ENCODE data around the gene ATP8B4.
"Not testable (repeated sequence)": the region's sequence is repeated elsewhere in the genome, so short reads cannot be mapped to it uniquely, and the experiment has no call there.

ATP8B4 gene

GRCh38 chr15:50119063-50120040 is at the start of gene ATP8B4:
Gene ATP8B4 (minus strand): TSS chr15:50119233. CDS start chr15:50106966, 12,267 bp downstream.
- TF ChIP-seq GATA1 (IDR thresholded peaks at IDR 0.05; ENCODE audit: low read depth, low read length): no peak
- no peak for TF ChIP-seq POLR2A (IDR thresholded peaks at IDR 0.05; ENCODE audit: low read length)
- no peak for DNase-seq

- no peak for DNase-seq
- TF ChIP-seq GATA1 (IDR thresholded peaks at IDR 0.05; ENCODE audit: low read depth, low read length): no peak
- no peak for TF ChIP-seq POLR2A (IDR thresholded peaks at IDR 0.05; ENCODE audit: low read length)
These were observed 49.3 kb upstream of the ATP8B4 start for GRCh38 chr15:50168379-50168778.

- TF ChIP-seq POLR2A (IDR thresholded peaks at IDR 0.05; ENCODE audit: low read length): no peak
- TF ChIP-seq GATA1 (IDR thresholded peaks at IDR 0.05; ENCODE audit: low read depth, low read length): no peak
- no peak for DNase-seq
These were observed 48.1 kb upstream of the ATP8B4 start for GRCh38 chr15:50167110-50167509.

- TF ChIP-seq POLR2A (IDR thresholded peaks at IDR 0.05; ENCODE audit: low read length) (no peak), GATA1 (IDR thresholded peaks at IDR 0.05; ENCODE audit: low read depth, low read length) (no peak)
- DNase-seq: no peak
These were observed 47.2 kb upstream of the ATP8B4 start for GRCh38 chr15:50166216-50166615.

GRCh38 chr15:50164458-50164857 is 45.4 kb upstream of the ATP8B4 start:
- no peak for DNase-seq
- TF ChIP-seq GATA1 (IDR thresholded peaks at IDR 0.05; ENCODE audit: low read depth, low read length) (no peak), POLR2A (IDR thresholded peaks at IDR 0.05; ENCODE audit: low read length) (no peak)

GRCh38 chr15:50163719-50164410 is 44.8 kb upstream of the ATP8B4 start:
- no peak for DNase-seq
- TF ChIP-seq POLR2A (IDR thresholded peaks at IDR 0.05; ENCODE audit: low read length) (no peak), GATA1 (IDR thresholded peaks at IDR 0.05; ENCODE audit: low read depth, low read length) (no peak)

GRCh38 chr15:50162969-50163718 is 44.1 kb upstream of the ATP8B4 start:
- TF ChIP-seq GATA1 (IDR thresholded peaks at IDR 0.05; ENCODE audit: low read depth, low read length) (no peak), POLR2A (IDR thresholded peaks at IDR 0.05; ENCODE audit: low read length) (no peak)
- DNase-seq: no peak

- DNase-seq: not testable (repeated sequence)
These were observed 39.2 kb upstream of the ATP8B4 start for GRCh38 chr15:50158236-50158635.

GRCh38 chr15:50151476-50151875 is 32.4 kb upstream of the ATP8B4 start:
- no peak for DNase-seq
- TF ChIP-seq POLR2A (IDR thresholded peaks at IDR 0.05; ENCODE audit: low read length): no peak
- no peak for TF ChIP-seq GATA1 (IDR thresholded peaks at IDR 0.05; ENCODE audit: low read depth, low read length)

GRCh38 chr15:50150851-50151250 is 31.8 kb upstream of the ATP8B4 start:
- DNase-seq: no peak
- TF ChIP-seq POLR2A (IDR thresholded peaks at IDR 0.05; ENCODE audit: low read length) (no peak), GATA1 (IDR thresholded peaks at IDR 0.05; ENCODE audit: low read depth, low read length) (no peak)

- no peak for TF ChIP-seq GATA1 (IDR thresholded peaks at IDR 0.05; ENCODE audit: low read depth, low read length)
- no peak for TF ChIP-seq POLR2A (IDR thresholded peaks at IDR 0.05; ENCODE audit: low read length)
- DNase-seq: no peak
These were observed 31.3 kb upstream of the ATP8B4 start for GRCh38 chr15:50150349-50150748.

- no peak for TF ChIP-seq GATA1 (IDR thresholded peaks at IDR 0.05; ENCODE audit: low read depth, low read length)
- TF ChIP-seq POLR2A (IDR thresholded peaks at IDR 0.05; ENCODE audit: low read length): no peak
- DNase-seq: peak in 1 of 2 experiments; percentile 10
These were observed 30.1 kb upstream of the ATP8B4 start for GRCh38 chr15:50149090-50149489.

GRCh38 chr15:50148362-50148963 is 29.4 kb upstream of the ATP8B4 start:
- peak; percentile 30 to 31 for DNase-seq
- TF ChIP-seq GATA1 (IDR thresholded peaks at IDR 0.05; ENCODE audit: low read depth, low read length): no peak
- no peak for TF ChIP-seq POLR2A (IDR thresholded peaks at IDR 0.05; ENCODE audit: low read length)

All from erythroblast (primary cell).